HL-60 (cell line): ENCODE results near the gene PTPRK.

ENCODE experiments used
- GABPA ChIP-seq: IDR thresholded peaks from 2 replicates; pipeline ENCODE4 v1.6.1; 2012; ENCODE audit warnings: low read depth
- POLR2AphosphoS5 ChIP-seq: IDR thresholded peaks from 2 replicates; pipeline ENCODE4 v1.6.1; 2012; ENCODE audit warnings: low read depth
- SPI1 ChIP-seq: IDR thresholded peaks from 2 replicates; pipeline ENCODE4 v1.6.1; 2012; ENCODE audit warnings: low read depth, mild to moderate bottlenecking, borderline replicate concordance
- TF ChIP-seq, protein P1 (sequence below): IDR thresholded peaks from one replicate; pipeline ENCODE4 v1.5.1; 2011; ENCODE audit warnings: low read length, control low read depth, inconsistent platforms; ENCODE audit not compliant: insufficient read depth
- TF ChIP-seq, protein P2 (sequence below): IDR thresholded peaks from 2 replicates; pipeline ENCODE4 v1.6.1; 2012; ENCODE audit warnings: low read depth; ENCODE audit not compliant: insufficient replicate concordance

DNA sequence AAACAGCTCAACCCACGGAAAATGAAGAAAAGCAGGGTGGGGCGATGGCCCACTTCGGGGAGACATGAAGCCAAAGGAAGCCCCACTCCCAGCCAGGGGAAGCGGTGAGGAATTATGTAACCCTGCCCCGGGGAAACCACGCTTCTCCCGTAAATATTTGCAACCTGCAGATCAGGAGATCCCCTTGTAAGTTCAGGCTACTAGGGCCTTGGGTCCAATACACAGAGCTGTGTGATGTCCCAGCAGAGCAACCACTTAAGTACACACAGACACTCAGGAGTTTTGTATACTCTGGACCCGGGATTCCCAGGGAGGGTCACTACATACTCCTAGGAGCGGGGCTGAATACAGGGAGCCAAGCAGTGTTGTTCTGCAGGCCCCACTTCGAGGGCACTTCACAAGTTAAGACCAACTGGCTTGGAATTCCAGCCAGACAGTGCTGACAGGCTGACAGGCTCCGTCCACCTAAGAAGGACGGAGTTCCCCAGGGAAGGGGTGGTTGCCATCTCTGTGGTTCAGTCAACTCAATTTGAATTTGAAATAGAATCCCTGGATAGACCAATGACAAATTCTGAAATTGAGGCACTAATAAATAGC, 318.1 kb downstream of the PTPRK start:
- TF ChIP-seq POLR2AphosphoS5 (no peak), GABPA (no peak), SPI1 (no peak)
- TF ChIP-seq, protein P1, sequence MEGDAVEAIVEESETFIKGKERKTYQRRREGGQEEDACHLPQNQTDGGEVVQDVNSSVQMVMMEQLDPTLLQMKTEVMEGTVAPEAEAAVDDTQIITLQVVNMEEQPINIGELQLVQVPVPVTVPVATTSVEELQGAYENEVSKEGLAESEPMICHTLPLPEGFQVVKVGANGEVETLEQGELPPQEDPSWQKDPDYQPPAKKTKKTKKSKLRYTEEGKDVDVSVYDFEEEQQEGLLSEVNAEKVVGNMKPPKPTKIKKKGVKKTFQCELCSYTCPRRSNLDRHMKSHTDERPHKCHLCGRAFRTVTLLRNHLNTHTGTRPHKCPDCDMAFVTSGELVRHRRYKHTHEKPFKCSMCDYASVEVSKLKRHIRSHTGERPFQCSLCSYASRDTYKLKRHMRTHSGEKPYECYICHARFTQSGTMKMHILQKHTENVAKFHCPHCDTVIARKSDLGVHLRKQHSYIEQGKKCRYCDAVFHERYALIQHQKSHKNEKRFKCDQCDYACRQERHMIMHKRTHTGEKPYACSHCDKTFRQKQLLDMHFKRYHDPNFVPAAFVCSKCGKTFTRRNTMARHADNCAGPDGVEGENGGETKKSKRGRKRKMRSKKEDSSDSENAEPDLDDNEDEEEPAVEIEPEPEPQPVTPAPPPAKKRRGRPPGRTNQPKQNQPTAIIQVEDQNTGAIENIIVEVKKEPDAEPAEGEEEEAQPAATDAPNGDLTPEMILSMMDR: no peak
- TF ChIP-seq, protein P2, sequence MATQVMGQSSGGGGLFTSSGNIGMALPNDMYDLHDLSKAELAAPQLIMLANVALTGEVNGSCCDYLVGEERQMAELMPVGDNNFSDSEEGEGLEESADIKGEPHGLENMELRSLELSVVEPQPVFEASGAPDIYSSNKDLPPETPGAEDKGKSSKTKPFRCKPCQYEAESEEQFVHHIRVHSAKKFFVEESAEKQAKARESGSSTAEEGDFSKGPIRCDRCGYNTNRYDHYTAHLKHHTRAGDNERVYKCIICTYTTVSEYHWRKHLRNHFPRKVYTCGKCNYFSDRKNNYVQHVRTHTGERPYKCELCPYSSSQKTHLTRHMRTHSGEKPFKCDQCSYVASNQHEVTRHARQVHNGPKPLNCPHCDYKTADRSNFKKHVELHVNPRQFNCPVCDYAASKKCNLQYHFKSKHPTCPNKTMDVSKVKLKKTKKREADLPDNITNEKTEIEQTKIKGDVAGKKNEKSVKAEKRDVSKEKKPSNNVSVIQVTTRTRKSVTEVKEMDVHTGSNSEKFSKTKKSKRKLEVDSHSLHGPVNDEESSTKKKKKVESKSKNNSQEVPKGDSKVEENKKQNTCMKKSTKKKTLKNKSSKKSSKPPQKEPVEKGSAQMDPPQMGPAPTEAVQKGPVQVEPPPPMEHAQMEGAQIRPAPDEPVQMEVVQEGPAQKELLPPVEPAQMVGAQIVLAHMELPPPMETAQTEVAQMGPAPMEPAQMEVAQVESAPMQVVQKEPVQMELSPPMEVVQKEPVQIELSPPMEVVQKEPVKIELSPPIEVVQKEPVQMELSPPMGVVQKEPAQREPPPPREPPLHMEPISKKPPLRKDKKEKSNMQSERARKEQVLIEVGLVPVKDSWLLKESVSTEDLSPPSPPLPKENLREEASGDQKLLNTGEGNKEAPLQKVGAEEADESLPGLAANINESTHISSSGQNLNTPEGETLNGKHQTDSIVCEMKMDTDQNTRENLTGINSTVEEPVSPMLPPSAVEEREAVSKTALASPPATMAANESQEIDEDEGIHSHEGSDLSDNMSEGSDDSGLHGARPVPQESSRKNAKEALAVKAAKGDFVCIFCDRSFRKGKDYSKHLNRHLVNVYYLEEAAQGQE: no peak
